HG02970 (cell line): ENCODE measurements around the gene TTLL9.

ENCODE experiments used
- ATAC-seq: cut with Tn5 transposase; IDR thresholded peaks from one replicate; pipeline ENCODE4 v1.9.1; 2021; ENCODE audit warnings: mild to moderate bottlenecking, moderate library complexity, moderate number of reproducible peaks; ENCODE audit not compliant: unreplicated experiment, low FRiP score

TTLL9 gene

GRCh38 chr20:31836853-31837608 lies 33.4 kb upstream of the TTLL9 start:
- no peak for ATAC-seq

DNA sequence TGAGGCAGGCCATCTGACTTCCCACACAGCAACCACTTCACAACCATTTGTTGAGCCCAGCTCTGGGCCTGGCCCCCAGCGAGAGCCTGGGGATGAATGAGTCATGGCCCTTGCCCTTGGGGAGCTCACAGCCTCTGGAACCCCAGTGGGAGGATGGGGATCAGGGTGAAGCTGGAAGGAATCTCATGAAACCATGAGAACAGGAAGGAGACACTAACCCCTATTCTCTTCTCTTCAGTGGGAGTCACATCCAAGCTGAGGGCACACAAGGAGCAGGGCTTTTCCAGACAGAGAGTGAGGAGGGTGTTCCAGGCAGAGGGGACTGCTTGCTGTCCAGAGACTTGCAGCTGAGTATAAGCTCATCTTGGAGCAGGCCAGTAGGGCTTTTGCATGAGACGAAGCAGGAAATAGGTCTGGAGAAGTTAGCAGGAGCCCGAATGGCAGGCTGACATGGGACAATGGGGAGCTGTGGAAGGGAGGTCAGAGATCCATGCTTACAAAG lies 32.5 kb upstream of the TTLL9 start:
- ATAC-seq = no peak

GRCh38 chr20:31838646-31839292 lies 31.7 kb upstream of the TTLL9 start:
- no peak for ATAC-seq

GRCh38 chr20:31839782-31840487 lies 30.5 kb upstream of the TTLL9 start:
- ATAC-seq = no peak

DNA sequence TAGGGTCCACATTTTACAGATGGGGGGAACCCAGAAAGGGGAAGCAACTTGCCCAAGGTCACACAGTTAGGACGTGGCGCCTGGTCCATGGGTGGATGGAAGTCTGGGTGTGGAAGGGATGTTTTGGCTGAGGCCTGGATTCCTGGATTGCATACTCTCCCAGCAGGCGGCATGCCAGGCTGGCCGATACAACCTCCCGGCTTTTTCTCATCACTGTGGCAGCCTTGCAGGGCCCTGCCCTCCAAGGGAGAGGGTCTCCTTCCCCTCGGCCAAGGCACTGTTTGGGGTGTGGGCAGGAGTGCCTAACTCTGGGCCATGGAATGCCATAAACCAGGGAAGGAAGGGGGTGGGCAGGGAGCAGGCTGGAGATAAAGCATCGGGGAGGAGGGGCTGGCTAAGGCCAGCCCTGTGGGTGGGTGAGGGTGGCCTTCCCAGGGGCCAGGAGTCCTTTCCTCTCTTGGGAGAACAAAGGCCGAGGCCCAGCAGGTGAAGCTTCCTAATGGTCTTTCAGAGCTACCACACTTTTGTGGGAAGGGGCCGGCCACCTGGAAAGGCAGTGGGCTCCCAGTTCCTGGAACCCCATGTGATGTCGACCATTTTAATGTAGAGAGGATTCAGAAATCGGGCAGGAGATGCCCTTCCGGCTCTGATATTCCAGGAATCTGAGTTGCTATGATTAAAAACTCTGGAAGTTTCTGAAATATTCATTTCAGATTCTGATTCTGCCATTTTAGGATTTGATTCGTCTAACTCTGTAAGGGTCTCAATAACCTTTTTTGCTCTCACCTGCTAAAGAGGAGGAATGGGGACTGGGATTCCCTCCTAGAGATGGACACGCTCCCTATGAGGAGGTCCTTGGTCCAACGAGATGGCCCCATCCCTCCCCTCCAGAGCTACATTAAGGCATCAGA lies 29.3 kb upstream of the TTLL9 start:
- no peak for ATAC-seq

- no peak for ATAC-seq
Observed at GRCh38 chr20:31841928-31842327, 28.5 kb upstream of the TTLL9 start.

GRCh38 chr20:31842471-31843157 lies 27.8 kb upstream of the TTLL9 start:
- no peak for ATAC-seq

DNA sequence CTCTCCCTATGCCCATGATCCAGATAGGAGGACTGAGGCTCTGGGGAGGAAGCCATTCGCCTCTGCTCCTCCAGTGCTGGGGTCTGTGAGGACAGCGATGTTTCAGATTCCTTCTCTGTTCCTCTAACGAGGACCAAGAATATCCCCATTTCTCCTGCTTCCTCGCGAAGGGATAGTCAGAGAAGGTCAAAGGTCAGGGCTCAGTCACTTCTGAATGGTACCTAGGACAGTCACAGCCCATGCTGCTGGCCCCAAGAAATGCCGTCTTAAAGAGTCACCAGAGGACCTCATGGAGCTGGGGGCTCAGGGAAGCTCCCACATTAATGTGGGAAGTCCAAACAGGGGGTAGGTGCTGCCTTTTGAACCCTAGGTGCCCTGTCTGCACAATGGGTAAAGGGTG lies 27.1 kb upstream of the TTLL9 start:
- no peak for ATAC-seq

GRCh38 chr20:31843881-31844280 lies 26.6 kb upstream of the TTLL9 start:
- no peak for ATAC-seq

DNA sequence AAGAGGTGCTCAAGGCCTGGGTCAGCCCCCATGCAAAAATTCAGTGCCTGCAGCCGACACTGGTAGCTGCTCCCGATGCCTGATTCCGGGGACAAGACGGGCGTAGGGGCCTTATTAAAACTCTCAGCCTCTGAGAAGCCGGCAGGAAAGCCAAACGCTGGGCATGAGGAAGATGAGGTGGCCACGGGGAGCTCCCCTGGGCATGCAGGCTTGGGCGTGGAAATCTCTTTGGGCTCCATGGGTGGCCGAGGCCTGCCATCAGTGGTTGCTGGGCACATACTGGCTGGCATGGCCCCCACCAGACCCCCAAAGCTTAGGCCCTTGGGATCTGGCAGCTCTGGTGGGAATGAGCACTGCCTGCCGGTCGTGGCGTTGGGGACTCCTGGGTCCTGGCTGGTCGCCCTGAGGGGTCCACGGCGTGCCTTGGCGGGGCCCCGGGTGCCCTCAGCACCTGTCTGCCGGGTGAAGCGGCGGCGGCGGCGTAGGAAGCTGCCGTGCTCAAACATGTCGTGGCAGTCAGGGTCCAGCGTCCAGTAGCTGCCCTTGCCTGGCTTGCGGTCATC lies 25.6 kb upstream of the TTLL9 start:
- no peak for ATAC-seq

- ATAC-seq = no peak
Observed at GRCh38 chr20:31845300-31845863, 25.1 kb upstream of the TTLL9 start, which contains the start of gene FOXS1. TSS of gene FOXS1 (minus strand) at chr20:31845604. CDS start at chr20:31845542, 62 bp downstream.

DNA sequence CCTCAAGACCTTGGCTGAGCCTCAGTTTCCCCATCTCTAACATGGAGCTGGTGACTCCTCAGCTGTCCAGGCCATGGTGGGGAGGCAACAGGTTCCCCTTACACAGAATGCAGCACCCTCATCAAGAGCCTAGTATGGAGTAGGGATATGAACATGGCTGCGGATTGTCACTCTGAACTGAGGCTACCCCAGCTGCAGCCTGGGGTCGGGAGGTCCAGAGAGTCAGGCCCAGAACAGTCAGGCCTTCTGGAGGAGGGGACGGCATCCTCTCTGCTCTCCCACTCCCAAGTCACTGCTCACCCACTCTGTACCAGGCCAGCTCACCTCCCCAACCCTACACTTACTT lies 23.7 kb upstream of the TTLL9 start:
- ATAC-seq = no peak

- ATAC-seq = no peak
Observed at GRCh38 chr20:31848088-31848999, 22.1 kb upstream of the TTLL9 start.

DNA sequence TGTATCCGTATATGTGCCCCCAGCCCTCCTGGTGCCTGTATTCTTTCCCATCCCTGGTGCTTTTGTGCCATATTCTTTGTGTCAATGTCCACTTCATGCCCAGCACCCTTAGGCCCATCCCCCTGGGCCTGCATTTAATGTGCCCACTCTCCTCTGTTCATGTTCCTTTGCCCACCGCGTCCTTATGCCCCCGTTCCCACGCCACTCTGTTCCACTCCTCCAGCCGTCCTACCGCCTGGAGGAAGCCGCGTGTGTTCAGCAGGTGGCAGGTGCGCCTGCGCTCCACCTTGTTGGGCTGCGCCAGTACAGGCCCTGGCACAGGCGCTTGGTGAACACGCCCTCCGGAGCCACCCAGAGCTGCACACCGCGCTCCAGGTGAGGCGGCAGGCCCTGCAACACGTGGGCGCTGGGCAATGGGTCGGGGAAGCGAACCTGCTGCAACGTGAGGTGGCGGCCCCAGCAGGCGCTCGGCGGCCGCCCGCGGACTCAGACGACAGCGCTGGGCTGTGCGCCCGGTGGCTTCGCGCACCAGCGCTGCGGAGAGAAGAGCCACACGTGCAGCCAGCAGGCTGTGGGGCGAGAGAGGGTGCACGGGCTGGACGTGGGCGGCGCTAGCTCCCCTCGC lies 21.0 kb upstream of the TTLL9 start:
- ATAC-seq = no peak

DNA sequence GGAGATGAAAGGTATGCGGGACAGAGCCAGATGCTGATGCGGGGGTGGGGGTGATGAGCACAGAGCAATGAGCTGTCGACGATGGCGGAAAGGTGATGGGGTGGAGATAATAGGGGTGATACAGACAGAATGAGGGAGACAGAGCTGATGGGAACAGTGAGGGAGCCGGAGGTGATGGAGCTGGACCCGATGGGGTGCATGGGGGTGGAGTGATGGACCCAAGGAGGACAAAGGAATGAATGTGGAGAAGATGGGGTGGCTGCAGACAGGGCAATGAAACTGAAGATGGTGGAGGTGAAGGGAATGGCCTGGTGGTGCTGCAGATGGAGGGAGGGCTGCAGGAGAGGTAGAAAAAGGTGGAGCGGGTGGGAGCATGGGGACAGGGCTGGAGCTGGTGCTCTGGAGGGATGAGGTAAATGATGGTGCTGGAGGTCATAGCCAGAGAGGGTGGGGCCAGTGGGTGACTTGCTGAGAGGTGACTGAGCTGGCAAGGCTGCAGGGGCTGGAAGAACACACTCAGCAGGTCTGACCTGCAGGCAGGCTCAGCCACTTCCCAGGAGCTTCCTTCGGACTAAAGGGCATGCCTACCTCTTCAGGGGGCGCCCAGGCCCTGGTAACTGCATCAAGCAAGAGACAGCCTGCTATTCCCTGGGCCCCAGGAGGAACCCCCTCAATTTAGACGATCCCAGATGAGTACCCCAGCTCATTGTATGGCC lies 19.0 kb upstream of the TTLL9 start:
- ATAC-seq = no peak

GRCh38 chr20:31853481-31853880 lies 17.0 kb upstream of the TTLL9 start:
- no peak for ATAC-seq

GRCh38 chr20:31856516-31856915 lies 13.9 kb upstream of the TTLL9 start:
- ATAC-seq = no peak
